ENCODE measurements around the gene UBE2J2. TPM values are rescaled to one million over a fixed set of nuclear protein-coding genes. Genes with fewer than 3 reads are reported as not detected.

The UBE2J2 gene
- total RNA-seq, 1 experiment from 2014 or later = 54.2 TPM

DNA sequence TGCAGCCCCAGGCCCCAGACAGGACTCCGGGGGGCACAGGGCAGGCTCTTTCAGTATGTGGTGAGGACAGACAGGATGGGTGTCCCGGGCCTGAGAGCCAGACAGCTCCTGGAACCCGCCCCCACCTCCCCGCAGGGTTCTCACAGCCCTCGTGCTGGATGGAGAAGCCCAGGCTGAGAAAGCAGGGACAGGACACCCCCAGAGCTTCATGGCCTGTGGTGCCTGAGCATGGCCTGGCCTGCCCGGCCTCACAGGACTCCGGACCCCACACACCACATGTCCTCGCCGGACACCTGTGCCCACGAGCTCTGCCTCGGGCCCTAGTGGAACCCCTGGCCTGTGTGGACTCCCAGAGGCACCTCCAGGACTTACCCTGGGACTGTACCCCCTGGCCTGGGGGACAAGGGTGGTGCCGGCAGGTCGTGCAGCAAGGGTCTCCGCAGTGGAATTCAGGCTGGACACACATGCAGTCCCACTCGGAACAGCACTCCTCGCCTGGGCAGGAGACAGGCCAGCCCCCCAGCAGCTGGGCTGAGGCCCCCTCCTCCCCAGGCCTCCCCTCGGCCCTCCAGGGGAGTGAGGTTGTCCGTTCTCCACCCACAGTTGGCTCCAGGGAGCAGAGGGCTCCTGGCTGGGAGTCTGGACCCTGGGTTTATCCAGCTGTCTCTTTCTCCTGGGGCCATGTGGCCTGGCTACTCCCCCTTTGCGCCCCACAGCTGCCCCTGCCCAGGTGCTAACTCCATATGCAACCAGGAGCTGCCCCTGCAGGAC lies 68.5 kb downstream of the UBE2J2 start:
- intact Hi-C loops (cut with micrococcal nuclease; ENCODE audit: unreplicated experiment) = loop anchor here (5.0 kb wide), 1 partner anchor 43 kb away; no protein-coding TSS in a partner anchor
- Histone ChIP-seq H3K4me3 (no peak overlapping the region), H3K27ac (no peak overlapping the region), H3K79me2 (ENCODE audit: low read depth) (no peaks in the 10 kb centered on the region), H3F3A (ENCODE audit: insufficient read depth, low read depth) (peaks cover 7% of the 10 kb centered on the region; the same call in 1 of the 2 replicates), H3K9me2 (ENCODE audit: insufficient read depth) (no peaks in the 10 kb centered on the region), H3K4me1 (replicated peaks; ENCODE audit: insufficient read depth) (peaks cover 11% of the 10 kb centered on the region), H3K9me3 (ENCODE audit: insufficient read depth, low read depth) (no peaks in the 10 kb centered on the region), H3K36me3 (ENCODE audit: low read depth) (no peaks in the 10 kb centered on the region), H3K27me3 (ENCODE audit: insufficient read depth, low read depth) (peaks cover 13% of the 10 kb centered on the region; the same call in 1 of the 2 replicates), H3K4me2 (no peak overlapping the region), H2AFZ (no peak overlapping the region), H4K20me1 (ENCODE audit: insufficient read depth) (no peaks in the 10 kb centered on the region)
- CTCF ChIA-PET = no interaction called here
- POLR2A ChIA-PET (ENCODE audit: unreplicated experiment) = no interaction called here
- TF ChIP-seq EZH2 (IDR thresholded peaks at IDR 0.05; ENCODE audit: low read depth) = no peak
- TF ChIP-seq, protein P1, sequence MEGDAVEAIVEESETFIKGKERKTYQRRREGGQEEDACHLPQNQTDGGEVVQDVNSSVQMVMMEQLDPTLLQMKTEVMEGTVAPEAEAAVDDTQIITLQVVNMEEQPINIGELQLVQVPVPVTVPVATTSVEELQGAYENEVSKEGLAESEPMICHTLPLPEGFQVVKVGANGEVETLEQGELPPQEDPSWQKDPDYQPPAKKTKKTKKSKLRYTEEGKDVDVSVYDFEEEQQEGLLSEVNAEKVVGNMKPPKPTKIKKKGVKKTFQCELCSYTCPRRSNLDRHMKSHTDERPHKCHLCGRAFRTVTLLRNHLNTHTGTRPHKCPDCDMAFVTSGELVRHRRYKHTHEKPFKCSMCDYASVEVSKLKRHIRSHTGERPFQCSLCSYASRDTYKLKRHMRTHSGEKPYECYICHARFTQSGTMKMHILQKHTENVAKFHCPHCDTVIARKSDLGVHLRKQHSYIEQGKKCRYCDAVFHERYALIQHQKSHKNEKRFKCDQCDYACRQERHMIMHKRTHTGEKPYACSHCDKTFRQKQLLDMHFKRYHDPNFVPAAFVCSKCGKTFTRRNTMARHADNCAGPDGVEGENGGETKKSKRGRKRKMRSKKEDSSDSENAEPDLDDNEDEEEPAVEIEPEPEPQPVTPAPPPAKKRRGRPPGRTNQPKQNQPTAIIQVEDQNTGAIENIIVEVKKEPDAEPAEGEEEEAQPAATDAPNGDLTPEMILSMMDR (conservative IDR thresholded peaks at IDR 0.05) = no peak
- no TSS peak for BruUV-seq (replicated peaks)
- DNase-seq = no peak

DNA sequence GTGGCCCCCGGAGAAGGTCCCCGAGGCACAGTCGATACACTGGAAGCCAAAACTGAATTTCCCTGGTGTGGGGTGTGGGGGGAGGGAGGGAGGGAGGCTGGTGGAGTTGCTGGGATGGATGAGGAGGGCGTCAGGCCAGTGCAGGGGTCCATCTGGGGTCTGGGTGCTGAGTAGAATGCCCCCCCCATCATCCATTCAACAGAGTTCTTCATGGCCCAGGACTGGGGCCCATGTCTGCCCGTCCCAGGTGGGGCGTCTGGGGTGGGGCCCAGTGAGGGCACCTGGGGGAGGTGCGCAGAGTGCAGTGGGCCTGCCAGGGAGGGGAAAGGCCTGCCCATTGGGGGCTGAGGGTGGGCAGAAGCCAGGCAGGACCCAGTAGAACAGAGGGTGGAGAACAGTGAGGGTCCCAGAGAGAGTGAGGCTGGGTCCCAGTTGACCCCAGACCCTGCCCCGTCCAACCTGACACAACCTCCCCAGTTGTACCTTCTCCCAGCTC lies 69.2 kb downstream of the UBE2J2 start:
- no peaks in the 10 kb centered on the region for H3K36me3 ChIP-seq (ENCODE audit: low read depth)
- peaks cover 13% of the 10 kb centered on the region; the same call in 1 of the 2 replicates for H3K27me3 ChIP-seq (ENCODE audit: insufficient read depth, low read depth)
- intact Hi-C loops (cut with micrococcal nuclease; ENCODE audit: unreplicated experiment) = no loop called here
- TF ChIP-seq, protein P1 (conservative IDR thresholded peaks at IDR 0.05) = no peak
- TF ChIP-seq EZH2 (IDR thresholded peaks at IDR 0.05; ENCODE audit: low read depth) = no peak
- BruUV-seq (replicated peaks) = no TSS peak
- H3K4me3 ChIP-seq = no peak overlapping the region
- H2AFZ ChIP-seq = no peak overlapping the region
- H3K4me1 ChIP-seq (replicated peaks; ENCODE audit: insufficient read depth) = peaks cover 11% of the 10 kb centered on the region
- no peaks in the 10 kb centered on the region for H4K20me1 ChIP-seq (ENCODE audit: insufficient read depth)
- no peaks in the 10 kb centered on the region for H3K9me2 ChIP-seq (ENCODE audit: insufficient read depth)
- peaks cover 7% of the 10 kb centered on the region; the same call in 1 of the 2 replicates for H3F3A ChIP-seq (ENCODE audit: insufficient read depth, low read depth)
- POLR2A ChIA-PET (ENCODE audit: unreplicated experiment) = no interaction called here
- H3K79me2 ChIP-seq (ENCODE audit: low read depth) = no peaks in the 10 kb centered on the region
- no peak overlapping the region for H3K4me2 ChIP-seq
- CTCF ChIA-PET = no interaction called here
- no peak overlapping the region for H3K27ac ChIP-seq
- no peaks in the 10 kb centered on the region for H3K9me3 ChIP-seq (ENCODE audit: insufficient read depth, low read depth)
- no peak for DNase-seq

Small RNA genes within 50 kb of the gene (microRNA-seq; reads per million reads assigned to microRNA genes)
- gene MIR6726 (ENCODE audit: borderline number of aligned reads, borderline replicate concordance) (6.1 reads per million), gene MIR6727 (ENCODE audit: borderline number of aligned reads, borderline replicate concordance) (not detected)

Other genes starting within 250 kb of the UBE2J2 start
- gene RNF223, start 199.5 kb downstream of the UBE2J2 start, total RNA-seq (2021) = 3.2 and 3.6 TPM in 2 replicates
- gene C1orf159, start 157.8 kb downstream of the UBE2J2 start, total RNA-seq (2021) = 26.6 and 31.1 TPM in 2 replicates
- 4.0 and 5.8 TPM in 2 replicates for gene TTLL10, start 100.0 kb downstream of the UBE2J2 start, total RNA-seq (2021)
- 6.9 and 14.1 TPM in 2 replicates for gene TNFRSF18, start 67.3 kb downstream of the UBE2J2 start, total RNA-seq (2021)
- 0.20 and 0.38 TPM in 2 replicates for gene TNFRSF4, start 59.7 kb downstream of the UBE2J2 start, total RNA-seq (2021)
- gene SDF4, start 41.9 kb downstream of the UBE2J2 start, total RNA-seq (2021) = 133 and 139 TPM in 2 replicates
- 16.2 and 20.8 TPM in 2 replicates for gene B3GALT6, start 41.6 kb downstream of the UBE2J2 start, total RNA-seq (2021)
- 5.2 and 11.8 TPM in 2 replicates for gene C1QTNF12, start 27.1 kb downstream of the UBE2J2 start, total RNA-seq (2021)
- gene SCNN1D, start 6.6 kb upstream of the UBE2J2 start, total RNA-seq (2021) = 4.2 and 4.3 TPM in 2 replicates
- gene ACAP3, start 34.1 kb upstream of the UBE2J2 start, total RNA-seq (2021) = 53.5 and 54.8 TPM in 2 replicates
- gene PUSL1, start 34.7 kb upstream of the UBE2J2 start, total RNA-seq (2021) = 18.0 and 18.9 TPM in 2 replicates
- gene INTS11, start 50.8 kb upstream of the UBE2J2 start, total RNA-seq (2021) = 130 and 150 TPM in 2 replicates
- gene CPTP, start 50.9 kb upstream of the UBE2J2 start, total RNA-seq (2021) = 33.7 and 37.0 TPM in 2 replicates
- 0.57 and 1.2 TPM in 2 replicates for gene TAS1R3, start 57.4 kb upstream of the UBE2J2 start, total RNA-seq (2021)
- 95.8 and 98.4 TPM in 2 replicates for gene DVL1, start 75.6 kb upstream of the UBE2J2 start, total RNA-seq (2021)
- 0.55 and 0.80 TPM in 2 replicates for gene MXRA8, start 84.7 kb upstream of the UBE2J2 start, total RNA-seq (2021)
- gene AURKAIP1, start 101.4 kb upstream of the UBE2J2 start, total RNA-seq (2021) = 164 and 210 TPM in 2 replicates
- 162 and 183 TPM in 2 replicates for gene CCNL2, start 125.5 kb upstream of the UBE2J2 start, total RNA-seq (2021)
- 90.5 and 90.8 TPM in 2 replicates for gene MRPL20, start 133.4 kb upstream of the UBE2J2 start, total RNA-seq (2021)
- 14.7 and 18.9 TPM in 2 replicates for gene ANKRD65, start 147.4 kb upstream of the UBE2J2 start, total RNA-seq (2021)
- 56.6 and 65.9 TPM in 2 replicates for gene VWA1, start 161.8 kb upstream of the UBE2J2 start, total RNA-seq (2021)
- gene ATAD3C, start 175.8 kb upstream of the UBE2J2 start, total RNA-seq (2021) = 4.0 and 4.2 TPM in 2 replicates
- 28.5 and 32.8 TPM in 2 replicates for gene ATAD3B, start 197.9 kb upstream of the UBE2J2 start, total RNA-seq (2021)
- 36.6 and 43.6 TPM in 2 replicates for gene ATAD3A, start 238.3 kb upstream of the UBE2J2 start, total RNA-seq (2021)

Measured in PC-9 (cell line).